T-helper 1 cell treated with Interleukin-12 subunit alpha and Interleukin-12 subunit beta and Interleukin-4 antibody, amounts not matched to agents 30 ng/mL and 1 ng/mL, for 36 hours (primary cell): ENCODE results near the gene PSMA3. TPM values are rescaled to one million over a fixed set of nuclear protein-coding genes. Genes with fewer than 3 reads are reported as not detected.
"Not testable (repeated sequence)": the region's sequence is repeated elsewhere in the genome, so short reads cannot be mapped to it uniquely, and the experiment has no call there.

Source experiments
- intact Hi-C: fragments of 100-400 bp; cut with micrococcal nuclease; formaldehyde crosslinking; loops from one replicate; pipeline ENCODE4 v1.15.1; 2024
- total RNA-seq: library from RNA; stranded (reverse); gene quantifications from 2 replicates; pipeline ENCODE4 v1.2.3, GENCODE V29; 2022

Gene PSMA3
- total RNA-seq: 367 and 378 TPM in 2 replicates

- intact Hi-C loops: loop anchor here (1.0 to 5.0 kb wide), 12 partner anchors 38 to 1848 kb away; partner anchors contain the start of genes ARID4A, ARMH4, DAAM1 and JKAMP
Measured at GRCh38 chr14:58244556-58245387, at the start of gene PSMA3. PSMA3 (plus strand) TSS chr14:58244843; CDS start chr14:58244921, 78 bp downstream.

GRCh38 chr14:58196198-58196597, 48.4 kb upstream of the PSMA3 start:
- intact Hi-C loops: no loop called here

GRCh38 chr14:58198086-58198485, 46.6 kb upstream of the PSMA3 start:
- intact Hi-C loops: loop anchor here (2.0 kb wide), 2 partner anchors 31 to 929 kb away; partner anchors contain the start of genes AP5M1 and EXOC5

GRCh38 chr14:58199726-58200479, 44.7 kb upstream of the PSMA3 start, which contains the start of gene ACTR10:
ACTR10 (plus strand) TSS chr14:58200149; CDS start chr14:58200218, 69 bp downstream.
- intact Hi-C loops: loop anchor here (1.0 to 2.0 kb wide), 11 partner anchors 33 to 1284 kb away; partner anchors contain the start of genes AP5M1, ARID4A, ARMH4 and DAAM1

- intact Hi-C loops: loop anchor here (1.0 to 2.0 kb wide), 5 partner anchors 39 to 988 kb away; partner anchors contain the start of genes ARID4A, DAAM1, KIAA0586 and NAA30
Measured at GRCh38 chr14:58200480-58200841, 44.2 kb upstream of the PSMA3 start.

- intact Hi-C loops: loop anchor here (1.0 to 2.0 kb wide), 5 partner anchors 38 to 987 kb away; partner anchors contain the start of genes ARID4A, DAAM1, KIAA0586 and NAA30
Measured at GRCh38 chr14:58200846-58201245, 43.8 kb upstream of the PSMA3 start.

- intact Hi-C loops: no loop called here
Measured at GRCh38 chr14:58213176-58213575, 31.5 kb upstream of the PSMA3 start.

GRCh38 chr14:58215191-58215914, 29.3 kb upstream of the PSMA3 start:
- intact Hi-C loops: no loop called here

GRCh38 chr14:58216544-58216943, 28.1 kb upstream of the PSMA3 start:
- intact Hi-C loops: no loop called here

- intact Hi-C loops: no loop called here
Measured at GRCh38 chr14:58227096-58227819, 17.4 kb upstream of the PSMA3 start.

- intact Hi-C loops: loop anchor here (1.0 kb wide), 3 partner anchors 38 to 969 kb away; partner anchors contain the start of genes ACTR10, KIAA0586 and TIMM9
Measured at GRCh38 chr14:58238252-58239243, 6.1 kb upstream of the PSMA3 start.

- intact Hi-C loops: loop anchor here (1.0 to 5.0 kb wide), 6 partner anchors 39 to 1853 kb away; partner anchors contain the start of genes ACTR10, DAAM1, JKAMP and KIAA0586
Measured at GRCh38 chr14:58239244-58240195, 5.1 kb upstream of the PSMA3 start.

GRCh38 chr14:58243790-58244555, 670 bp upstream of the PSMA3 start:
- intact Hi-C loops: loop anchor here (1.0 to 5.0 kb wide), 11 partner anchors 45 to 1848 kb away; partner anchors contain the start of genes ARID4A, ARMH4, DAAM1 and JKAMP

- intact Hi-C loops: loop anchor here (2.0 to 5.0 kb wide), 2 partner anchors 37 to 855 kb away; partner anchors contain the start of gene NAA30
Measured at GRCh38 chr14:58245562-58245961, 919 bp downstream of the PSMA3 start.

- intact Hi-C loops: loop anchor here (5.0 kb wide), 1 partner anchor 33 kb away; no protein-coding TSS in a partner anchor
Measured at GRCh38 chr14:58249611-58250010, 5.0 kb downstream of the PSMA3 start.

- intact Hi-C loops: no loop called here
Measured at GRCh38 chr14:58258156-58258555, 13.5 kb downstream of the PSMA3 start.

GRCh38 chr14:58262005-58262404, 17.4 kb downstream of the PSMA3 start:
- intact Hi-C loops: not testable (repeated sequence)
